Measurements from ENCODE around the gene HIBCH.
"Not testable (repeated sequence)": the region's sequence is repeated elsewhere in the genome, so short reads cannot be mapped to it uniquely, and the experiment has no call there.

The HIBCH gene

DNA sequence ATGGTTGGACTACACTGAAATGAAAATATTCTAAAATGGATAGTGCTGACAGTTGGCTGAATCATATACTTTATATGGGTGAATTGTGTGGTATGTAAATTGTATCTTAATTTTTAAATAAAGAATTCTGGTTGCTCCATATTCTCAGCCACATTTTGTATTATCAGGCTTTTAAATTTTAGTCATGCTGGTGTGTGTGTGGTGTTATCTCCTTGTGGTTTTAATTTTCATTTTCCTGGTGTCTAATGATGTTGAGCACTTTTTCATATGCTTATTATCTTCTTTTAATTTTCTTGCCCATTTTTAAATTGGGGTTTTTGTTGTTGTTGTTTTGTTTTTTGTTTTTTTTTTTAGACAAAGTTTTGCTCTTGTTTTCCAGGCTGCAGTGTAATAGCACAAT is 3.8 kb upstream of the HIBCH start:
- Histone ChIP-seq H3K36me3 (no peaks in the 10 kb centered on the region), H3K4me3 (ENCODE audit: low read depth, low read length) (no peak overlapping the region), H3K27me3 (ENCODE audit: insufficient read depth, low read depth, severe bottlenecking) (no peaks in the 10 kb centered on the region), H3K9me3 (ENCODE audit: severe bottlenecking) (no peaks in the 10 kb centered on the region), H3K27ac (no peak overlapping the region)
- TF ChIP-seq, protein P1, sequence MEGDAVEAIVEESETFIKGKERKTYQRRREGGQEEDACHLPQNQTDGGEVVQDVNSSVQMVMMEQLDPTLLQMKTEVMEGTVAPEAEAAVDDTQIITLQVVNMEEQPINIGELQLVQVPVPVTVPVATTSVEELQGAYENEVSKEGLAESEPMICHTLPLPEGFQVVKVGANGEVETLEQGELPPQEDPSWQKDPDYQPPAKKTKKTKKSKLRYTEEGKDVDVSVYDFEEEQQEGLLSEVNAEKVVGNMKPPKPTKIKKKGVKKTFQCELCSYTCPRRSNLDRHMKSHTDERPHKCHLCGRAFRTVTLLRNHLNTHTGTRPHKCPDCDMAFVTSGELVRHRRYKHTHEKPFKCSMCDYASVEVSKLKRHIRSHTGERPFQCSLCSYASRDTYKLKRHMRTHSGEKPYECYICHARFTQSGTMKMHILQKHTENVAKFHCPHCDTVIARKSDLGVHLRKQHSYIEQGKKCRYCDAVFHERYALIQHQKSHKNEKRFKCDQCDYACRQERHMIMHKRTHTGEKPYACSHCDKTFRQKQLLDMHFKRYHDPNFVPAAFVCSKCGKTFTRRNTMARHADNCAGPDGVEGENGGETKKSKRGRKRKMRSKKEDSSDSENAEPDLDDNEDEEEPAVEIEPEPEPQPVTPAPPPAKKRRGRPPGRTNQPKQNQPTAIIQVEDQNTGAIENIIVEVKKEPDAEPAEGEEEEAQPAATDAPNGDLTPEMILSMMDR (IDR thresholded peaks at IDR 0.05; ENCODE audit: low read depth, low read length) = no peak
- DNase-seq = no peak

DNA sequence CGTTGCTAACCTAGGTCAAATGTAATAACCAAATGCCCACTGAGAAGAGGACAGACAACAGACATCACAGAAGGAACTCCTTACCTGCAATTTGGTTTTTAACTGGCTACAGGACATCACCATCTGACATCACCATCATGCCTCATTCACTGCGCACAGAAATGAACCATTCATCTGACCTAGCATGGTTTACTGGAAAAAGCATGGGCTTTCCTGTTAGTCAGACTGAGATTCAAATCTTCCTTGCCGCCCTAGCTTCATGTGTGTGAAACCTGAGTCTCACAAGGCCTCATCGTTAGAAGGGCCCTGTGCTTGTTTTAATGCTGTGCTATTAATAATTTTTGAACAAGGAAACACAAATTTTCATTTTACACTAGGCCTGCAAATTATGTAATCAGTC is 1.1 kb upstream of the HIBCH start:
- Histone ChIP-seq H3K36me3 (no peaks in the 10 kb centered on the region), H3K9me3 (ENCODE audit: severe bottlenecking) (no peaks in the 10 kb centered on the region), H3K27me3 (ENCODE audit: insufficient read depth, low read depth, severe bottlenecking) (no peaks in the 10 kb centered on the region), H3K27ac (no peak overlapping the region), H3K4me3 (ENCODE audit: low read depth, low read length) (no peak overlapping the region)
- TF ChIP-seq, protein P1 (IDR thresholded peaks at IDR 0.05; ENCODE audit: low read depth, low read length) = no peak
- DNase-seq = no peak

DNA sequence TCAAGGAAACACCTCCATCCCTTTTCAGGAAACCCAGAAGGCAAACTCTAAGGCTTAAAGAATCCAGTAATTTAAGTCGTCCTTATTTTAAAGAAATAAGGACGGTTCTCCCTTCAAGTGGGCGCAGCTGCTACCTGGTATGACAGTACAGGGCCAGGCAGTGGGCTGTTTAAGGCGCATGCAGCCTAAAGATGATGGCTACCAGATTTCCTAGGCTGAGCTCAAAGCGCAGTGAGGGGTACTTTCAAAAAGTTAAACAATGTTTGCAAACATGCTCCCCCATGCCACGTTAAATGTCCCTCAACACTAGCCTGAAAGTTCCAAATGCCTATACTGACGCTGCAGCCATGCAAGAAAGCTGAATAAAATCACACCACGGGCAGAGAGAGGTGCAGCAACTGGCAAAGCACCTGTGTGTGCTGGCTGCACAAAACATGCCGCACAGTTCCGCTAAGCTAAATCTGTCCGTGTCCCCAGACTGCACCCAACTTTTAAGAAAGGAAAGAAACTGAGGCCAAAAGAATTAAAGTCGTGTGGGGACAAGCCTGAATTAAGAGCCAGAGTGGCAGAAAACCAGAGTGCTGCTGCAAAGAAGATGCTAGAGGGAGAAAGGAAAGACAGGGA is 583 bp downstream of the HIBCH start:
- no peaks in the 10 kb centered on the region for H3K36me3 ChIP-seq
- H3K27me3 ChIP-seq (ENCODE audit: insufficient read depth, low read depth, severe bottlenecking) = no peaks in the 10 kb centered on the region
- TF ChIP-seq, protein P1 (IDR thresholded peaks at IDR 0.05; ENCODE audit: low read depth, low read length) = no peak
- H3K4me3 ChIP-seq (ENCODE audit: low read depth, low read length) = peak overlapping the region; percentile 66
- H3K9me3 ChIP-seq (ENCODE audit: severe bottlenecking) = no peaks in the 10 kb centered on the region
- no peak for DNase-seq
- H3K27ac ChIP-seq = peak overlapping the region; percentile 66

DNA sequence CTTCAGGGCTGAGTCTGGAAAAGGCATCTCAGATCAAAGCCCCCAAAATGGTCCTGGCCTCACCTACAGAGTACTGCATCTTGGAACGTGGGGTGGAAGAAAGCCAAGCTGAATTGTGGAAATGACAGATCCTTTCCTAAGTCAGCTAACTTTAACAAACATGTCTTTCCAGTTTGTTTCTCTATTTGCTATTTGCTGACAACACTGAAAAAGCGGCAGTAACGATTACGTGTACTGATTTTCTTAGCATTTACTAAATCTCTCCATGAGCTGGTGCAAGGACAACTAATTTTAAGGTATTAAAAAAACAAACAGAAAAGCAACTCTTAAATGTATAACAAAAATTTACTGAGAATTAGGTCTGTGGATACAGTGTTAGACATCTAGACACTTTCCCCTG is 1.1 kb downstream of the HIBCH start:
- TF ChIP-seq, protein P1 (IDR thresholded peaks at IDR 0.05; ENCODE audit: low read depth, low read length) = no peak
- H3K9me3 ChIP-seq (ENCODE audit: severe bottlenecking) = no peaks in the 10 kb centered on the region
- no peaks in the 10 kb centered on the region for H3K36me3 ChIP-seq
- no peaks in the 10 kb centered on the region for H3K27me3 ChIP-seq (ENCODE audit: insufficient read depth, low read depth, severe bottlenecking)
- H3K4me3 ChIP-seq (ENCODE audit: low read depth, low read length) = peak overlapping the region; percentile 66
- no peak overlapping the region for H3K27ac ChIP-seq
- DNase-seq = no peak

DNA sequence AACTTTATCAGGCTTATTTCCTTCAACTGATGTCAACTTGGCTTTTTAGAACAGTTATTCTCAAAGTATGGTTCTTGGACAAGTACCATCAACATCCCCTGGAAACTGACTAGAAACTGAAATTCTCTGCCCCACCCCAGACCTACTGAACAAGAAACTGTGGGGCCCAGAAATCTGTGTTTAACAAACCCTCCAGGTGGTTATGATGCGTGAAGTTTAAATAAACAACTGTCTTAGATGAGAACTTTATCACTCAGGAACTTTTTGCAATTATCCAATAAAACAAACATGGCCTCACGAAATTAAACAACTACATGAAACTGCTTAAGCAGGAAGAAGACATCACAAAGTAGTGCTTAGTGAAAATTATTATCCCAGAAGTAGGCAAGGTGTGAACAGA is 4.4 kb downstream of the HIBCH start:
- Histone ChIP-seq H3K27ac (no peak overlapping the region), H3K4me3 (ENCODE audit: low read depth, low read length) (no peak overlapping the region), H3K36me3 (peaks cover 4% of the 10 kb centered on the region), H3K27me3 (ENCODE audit: insufficient read depth, low read depth, severe bottlenecking) (no peaks in the 10 kb centered on the region), H3K9me3 (ENCODE audit: severe bottlenecking) (no peaks in the 10 kb centered on the region)
- TF ChIP-seq, protein P1 (IDR thresholded peaks at IDR 0.05; ENCODE audit: low read depth, low read length) = no peak
- DNase-seq = no peak

DNA sequence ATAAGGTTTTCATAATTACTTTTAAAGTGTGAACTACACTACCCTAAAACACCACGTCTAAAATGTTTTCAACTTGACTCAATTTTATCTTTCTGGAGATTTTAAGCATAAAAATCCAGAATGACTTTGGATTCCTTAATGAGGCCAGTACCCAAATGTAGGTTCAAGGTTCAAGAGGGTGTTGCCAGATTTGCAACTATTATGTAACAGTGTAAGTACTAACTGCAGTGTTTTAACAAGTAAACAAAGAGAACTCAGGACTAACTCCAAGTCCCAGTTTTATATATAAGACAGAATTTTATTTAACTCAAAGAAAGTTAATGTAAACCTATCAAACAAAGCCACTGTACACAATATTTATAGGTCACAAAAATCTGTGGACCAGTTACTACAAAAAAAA is 5.7 kb downstream of the HIBCH start:
- Histone ChIP-seq H3K27me3 (ENCODE audit: insufficient read depth, low read depth, severe bottlenecking) (no peaks in the 10 kb centered on the region), H3K4me3 (ENCODE audit: low read depth, low read length) (no peak overlapping the region), H3K27ac (no peak overlapping the region), H3K36me3 (peaks cover 10% of the 10 kb centered on the region), H3K9me3 (ENCODE audit: severe bottlenecking) (no peaks in the 10 kb centered on the region)
- DNase-seq = no peak
- TF ChIP-seq, protein P1 (IDR thresholded peaks at IDR 0.05; ENCODE audit: low read depth, low read length) = no peak

DNA sequence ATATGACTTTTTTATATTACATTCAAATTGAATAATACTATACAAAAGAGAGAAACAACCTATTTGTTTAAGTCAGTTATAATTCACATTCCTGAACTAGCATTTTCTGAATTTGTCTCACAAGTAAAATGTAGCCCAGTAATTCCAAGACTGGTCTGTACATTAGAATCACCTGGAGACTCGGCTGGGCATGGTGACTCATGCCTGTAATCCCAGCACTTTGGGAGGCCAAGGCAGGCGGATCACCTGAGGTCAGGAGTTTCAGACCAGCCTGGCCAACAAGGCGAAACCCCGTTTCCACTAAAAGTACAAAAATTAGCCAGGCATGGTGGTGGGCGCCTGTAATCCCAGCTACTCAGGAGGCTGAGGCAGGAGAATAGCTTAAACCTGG is 7.0 kb downstream of the HIBCH start:
- peaks cover 13% of the 10 kb centered on the region for H3K36me3 ChIP-seq
- H3K4me3 ChIP-seq (ENCODE audit: low read depth, low read length); H3K27ac ChIP-seq; H3K9me3 ChIP-seq (ENCODE audit: severe bottlenecking); H3K27me3 ChIP-seq (ENCODE audit: insufficient read depth, low read depth, severe bottlenecking): not testable (repeated sequence)
- peak; percentile 12 for DNase-seq

Measured in WERI-Rb-1 (cell line).